ENCODE measurements around the gene THTPA. TPM values are rescaled to one million over a fixed set of nuclear protein-coding genes. Genes with fewer than 3 reads are reported as not detected.

THTPA gene
- total and polyA plus RNA-seq, 2 donors (not counting 1 experiment from before 2014, with no cell fraction given): 7.8 to 24.1 TPM

DNA sequence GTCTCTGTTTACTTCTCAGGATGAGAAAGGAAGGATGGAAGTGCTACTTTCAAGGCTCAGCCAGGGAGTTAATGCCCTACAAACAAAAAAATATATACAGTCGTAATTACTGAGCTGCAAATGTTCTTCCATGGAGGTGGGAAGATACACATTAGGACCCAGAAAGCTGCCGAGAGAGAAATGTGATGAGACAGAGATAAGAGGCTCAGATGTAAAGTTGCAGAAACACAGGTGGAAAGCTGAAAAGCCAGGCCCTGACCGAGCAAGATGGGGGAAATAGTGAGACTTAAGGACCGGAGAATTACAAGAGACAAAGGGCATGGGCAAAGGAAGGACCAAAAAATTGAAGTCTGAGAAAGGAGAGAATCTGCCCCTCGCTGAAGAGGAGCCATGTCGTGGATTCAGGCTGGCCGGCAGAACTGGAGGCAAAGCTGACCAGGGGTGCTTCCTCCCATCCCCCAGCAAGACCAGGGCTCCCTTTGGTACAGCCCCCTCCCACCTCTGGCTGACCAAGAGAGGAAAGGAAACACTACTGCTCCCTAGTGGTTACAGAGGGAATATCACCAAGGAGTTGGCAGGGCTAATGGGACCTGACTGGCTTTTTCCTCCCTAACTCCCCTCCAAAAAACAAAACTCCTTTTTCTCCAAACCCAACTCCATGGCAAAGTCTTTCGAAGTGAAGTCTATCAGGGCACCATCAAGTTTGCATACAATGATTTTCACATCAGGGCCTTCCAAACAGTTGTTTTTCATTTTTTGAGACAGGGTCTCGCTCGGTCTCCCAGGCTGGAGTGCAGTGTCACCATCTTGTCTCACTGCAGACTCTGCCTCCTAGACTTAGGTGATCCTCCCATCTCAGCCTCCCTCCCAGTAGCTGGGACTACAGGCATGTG lies 16.6 kb upstream of the THTPA start:
- Histone ChIP-seq H3K79me2 (ENCODE audit: control insufficient read depth, insufficient read depth, low read length) (no peaks in the 10 kb centered on the region), H3K36me3 (ENCODE audit: control insufficient read depth, insufficient read depth, low read length) (no peaks in the 10 kb centered on the region), H3K27ac (ENCODE audit: insufficient read depth, low read length) (no peak overlapping the region), H3K9me3 (ENCODE audit: control insufficient read depth, insufficient read depth, low read depth, low read length) (no peaks in the 10 kb centered on the region), H3K4me2 (ENCODE audit: extremely low read depth, insufficient read depth, low read length) (no peak overlapping the region), H4K20me1 (ENCODE audit: control insufficient read depth, extremely low read depth, insufficient read depth, low read length) (no peaks in the 10 kb centered on the region), H3K4me1 (ENCODE audit: control insufficient read depth, extremely low read depth, insufficient read depth, low read length) (peaks cover 4% of the 10 kb centered on the region), H3K9ac (ENCODE audit: insufficient read depth, low read length) (no peak overlapping the region), H3K27me3 (ENCODE audit: control insufficient read depth, insufficient read depth, low read length) (no peaks in the 10 kb centered on the region), H2AFZ (ENCODE audit: low read length) (peak overlapping the region; percentile 64), H3K4me3 (replicated peaks in 1 of 4; ENCODE audit: control extremely low read depth in 1 of 4, insufficient read depth in 1 of 4, low read depth in 3 of 4, low read length in 4 of 4) (no peak overlapping the region)
- peak in 1 of 2 donors; percentile 46 for DNase-seq (ENCODE audit: low read depth in 2 of 2)
- TF ChIP-seq EZH2 (IDR thresholded peaks at IDR 0.05; ENCODE audit: low read length, missing control alignments): no peak
- TF ChIP-seq, protein P1, sequence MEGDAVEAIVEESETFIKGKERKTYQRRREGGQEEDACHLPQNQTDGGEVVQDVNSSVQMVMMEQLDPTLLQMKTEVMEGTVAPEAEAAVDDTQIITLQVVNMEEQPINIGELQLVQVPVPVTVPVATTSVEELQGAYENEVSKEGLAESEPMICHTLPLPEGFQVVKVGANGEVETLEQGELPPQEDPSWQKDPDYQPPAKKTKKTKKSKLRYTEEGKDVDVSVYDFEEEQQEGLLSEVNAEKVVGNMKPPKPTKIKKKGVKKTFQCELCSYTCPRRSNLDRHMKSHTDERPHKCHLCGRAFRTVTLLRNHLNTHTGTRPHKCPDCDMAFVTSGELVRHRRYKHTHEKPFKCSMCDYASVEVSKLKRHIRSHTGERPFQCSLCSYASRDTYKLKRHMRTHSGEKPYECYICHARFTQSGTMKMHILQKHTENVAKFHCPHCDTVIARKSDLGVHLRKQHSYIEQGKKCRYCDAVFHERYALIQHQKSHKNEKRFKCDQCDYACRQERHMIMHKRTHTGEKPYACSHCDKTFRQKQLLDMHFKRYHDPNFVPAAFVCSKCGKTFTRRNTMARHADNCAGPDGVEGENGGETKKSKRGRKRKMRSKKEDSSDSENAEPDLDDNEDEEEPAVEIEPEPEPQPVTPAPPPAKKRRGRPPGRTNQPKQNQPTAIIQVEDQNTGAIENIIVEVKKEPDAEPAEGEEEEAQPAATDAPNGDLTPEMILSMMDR (conservative IDR thresholded peaks at IDR 0.05 in 1 of 2, IDR thresholded peaks at IDR 0.05 in 1 of 2; ENCODE audit: low read depth in 1 of 2, low read length in 2 of 2): peak; percentile 56 to 81

DNA sequence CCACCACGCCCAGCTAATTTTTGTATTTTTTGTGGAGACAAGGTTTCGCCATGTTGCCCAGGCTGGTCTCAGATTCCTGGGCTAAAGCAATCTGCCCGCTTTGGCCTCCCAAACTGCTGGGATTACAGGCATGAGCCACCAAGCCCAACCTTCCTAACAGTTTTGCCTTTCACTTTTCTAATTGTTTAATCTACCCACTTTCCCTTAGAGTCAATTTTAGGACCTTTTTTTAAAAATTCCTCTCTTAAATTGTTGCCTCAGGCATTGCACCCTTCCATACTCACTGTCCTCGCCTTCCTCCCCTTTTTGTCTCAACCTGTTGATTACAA lies 16.0 kb upstream of the THTPA start:
- H3K79me2 ChIP-seq (ENCODE audit: control insufficient read depth, insufficient read depth, low read length): no peaks in the 10 kb centered on the region
- H2AFZ ChIP-seq (ENCODE audit: low read length): no peak overlapping the region
- no peak for TF ChIP-seq EZH2 (IDR thresholded peaks at IDR 0.05; ENCODE audit: low read length, missing control alignments)
- TF ChIP-seq, protein P1 (conservative IDR thresholded peaks at IDR 0.05 in 1 of 2, IDR thresholded peaks at IDR 0.05 in 1 of 2; ENCODE audit: low read depth in 1 of 2, low read length in 2 of 2): no peak
- no peak for DNase-seq (ENCODE audit: low read depth in 2 of 2)
- H3K9me3 ChIP-seq (ENCODE audit: control insufficient read depth, insufficient read depth, low read depth, low read length): no peaks in the 10 kb centered on the region
- no peaks in the 10 kb centered on the region for H4K20me1 ChIP-seq (ENCODE audit: control insufficient read depth, extremely low read depth, insufficient read depth, low read length)
- H3K27me3 ChIP-seq (ENCODE audit: control insufficient read depth, insufficient read depth, low read length): no peaks in the 10 kb centered on the region
- no peaks in the 10 kb centered on the region for H3K36me3 ChIP-seq (ENCODE audit: control insufficient read depth, insufficient read depth, low read length)
- H3K4me1 ChIP-seq (ENCODE audit: control insufficient read depth, extremely low read depth, insufficient read depth, low read length): peaks cover 4% of the 10 kb centered on the region
- no peak overlapping the region for H3K4me3 ChIP-seq (replicated peaks in 1 of 4; ENCODE audit: control extremely low read depth in 1 of 4, insufficient read depth in 1 of 4, low read depth in 3 of 4, low read length in 4 of 4)
- H3K4me2 ChIP-seq (ENCODE audit: extremely low read depth, insufficient read depth, low read length): no peak overlapping the region
- no peak overlapping the region for H3K9ac ChIP-seq (ENCODE audit: insufficient read depth, low read length)
- H3K27ac ChIP-seq (ENCODE audit: insufficient read depth, low read length): no peak overlapping the region

- Histone ChIP-seq H3K79me2 (ENCODE audit: control insufficient read depth, insufficient read depth, low read length) (no peaks in the 10 kb centered on the region), H3K27ac (ENCODE audit: insufficient read depth, low read length) (no peak overlapping the region), H3K9ac (ENCODE audit: insufficient read depth, low read length) (no peak overlapping the region), H3K27me3 (ENCODE audit: control insufficient read depth, insufficient read depth, low read length) (no peaks in the 10 kb centered on the region), H3K36me3 (ENCODE audit: control insufficient read depth, insufficient read depth, low read length) (no peaks in the 10 kb centered on the region), H3K4me2 (ENCODE audit: extremely low read depth, insufficient read depth, low read length) (no peak overlapping the region), H4K20me1 (ENCODE audit: control insufficient read depth, extremely low read depth, insufficient read depth, low read length) (no peaks in the 10 kb centered on the region), H3K4me3 (replicated peaks in 1 of 4; ENCODE audit: control extremely low read depth in 1 of 4, insufficient read depth in 1 of 4, low read depth in 3 of 4, low read length in 4 of 4) (no peak overlapping the region), H2AFZ (ENCODE audit: low read length) (no peak overlapping the region), H3K4me1 (ENCODE audit: control insufficient read depth, extremely low read depth, insufficient read depth, low read length) (peaks cover 4% of the 10 kb centered on the region), H3K9me3 (ENCODE audit: control insufficient read depth, insufficient read depth, low read depth, low read length) (no peaks in the 10 kb centered on the region)
- TF ChIP-seq, protein P1 (conservative IDR thresholded peaks at IDR 0.05 in 1 of 2, IDR thresholded peaks at IDR 0.05 in 1 of 2; ENCODE audit: low read depth in 1 of 2, low read length in 2 of 2): no peak
- no peak for TF ChIP-seq EZH2 (IDR thresholded peaks at IDR 0.05; ENCODE audit: low read length, missing control alignments)
- no peak for DNase-seq (ENCODE audit: low read depth in 2 of 2)
Observed at GRCh38 chr14:23542261-23542660, 13.8 kb upstream of the THTPA start.

All from fibroblast of lung (primary cell).